Activated gamma-delta T cell (primary cell): Measurements from ENCODE around the gene PCED1B.

Experiments
- DNase-seq: peaks from one replicate; lab custom pipeline; 2025; lab: John Stamatoyannopoulos, UW

Gene PCED1B

DNA sequence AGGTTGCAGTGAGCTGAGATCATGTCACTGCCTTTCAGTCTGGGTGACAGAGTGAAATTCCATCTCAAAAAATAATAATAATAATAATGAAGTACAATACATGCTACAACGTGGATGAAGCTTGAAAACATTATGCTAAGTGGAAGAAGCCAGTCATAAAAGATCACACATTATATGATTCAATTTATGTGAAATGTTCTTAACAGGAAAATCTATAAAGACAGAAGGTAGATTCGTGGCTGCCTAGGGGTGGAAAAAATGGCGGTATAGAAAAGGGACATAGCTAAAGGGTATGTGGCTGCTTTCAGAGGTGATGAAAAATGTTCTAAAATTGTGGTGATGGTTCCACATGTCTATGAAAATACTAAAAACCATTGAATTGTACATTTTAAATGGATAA lies 41.3 kb downstream of the PCED1B start:
- no peak for DNase-seq

- DNase-seq, result no peak
Observed at GRCh38 chr12:47121146-47121545, 41.7 kb downstream of the PCED1B start.

- DNase-seq, result no peak
Observed at GRCh38 chr12:47122602-47123001, 43.2 kb downstream of the PCED1B start.

- DNase-seq, result no peak
Observed at GRCh38 chr12:47123730-47124129, 44.3 kb downstream of the PCED1B start.

- DNase-seq, result no peak
Observed at GRCh38 chr12:47124451-47124850, 45.0 kb downstream of the PCED1B start.

GRCh38 chr12:47126246-47126645 lies 46.8 kb downstream of the PCED1B start:
- DNase-seq, result no peak

- no peak for DNase-seq
Observed at GRCh38 chr12:47131011-47131410, 51.6 kb downstream of the PCED1B start.

- no peak for DNase-seq
Observed at GRCh38 chr12:47134005-47134404, 54.6 kb downstream of the PCED1B start.

DNA sequence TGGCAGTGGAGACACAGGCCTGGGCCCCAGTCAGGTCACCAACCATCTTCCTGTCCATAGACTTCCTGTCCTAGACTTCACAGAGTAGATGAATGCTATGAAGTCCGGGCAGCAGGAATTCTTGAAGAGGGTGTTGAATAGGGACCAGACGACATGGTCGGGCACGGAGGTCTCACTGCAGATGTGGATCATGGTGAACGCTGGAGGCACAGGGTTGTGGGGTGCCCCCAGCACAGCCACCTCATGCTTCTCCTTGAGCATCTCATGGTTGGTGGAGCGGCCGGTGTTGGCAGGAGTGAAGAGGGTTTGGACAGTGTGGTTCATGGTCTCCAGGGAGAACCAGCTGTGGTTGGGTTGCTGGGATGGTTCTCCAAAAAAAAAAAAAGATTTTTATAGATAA lies 56.2 kb downstream of the PCED1B start:
- no peak for DNase-seq

DNA sequence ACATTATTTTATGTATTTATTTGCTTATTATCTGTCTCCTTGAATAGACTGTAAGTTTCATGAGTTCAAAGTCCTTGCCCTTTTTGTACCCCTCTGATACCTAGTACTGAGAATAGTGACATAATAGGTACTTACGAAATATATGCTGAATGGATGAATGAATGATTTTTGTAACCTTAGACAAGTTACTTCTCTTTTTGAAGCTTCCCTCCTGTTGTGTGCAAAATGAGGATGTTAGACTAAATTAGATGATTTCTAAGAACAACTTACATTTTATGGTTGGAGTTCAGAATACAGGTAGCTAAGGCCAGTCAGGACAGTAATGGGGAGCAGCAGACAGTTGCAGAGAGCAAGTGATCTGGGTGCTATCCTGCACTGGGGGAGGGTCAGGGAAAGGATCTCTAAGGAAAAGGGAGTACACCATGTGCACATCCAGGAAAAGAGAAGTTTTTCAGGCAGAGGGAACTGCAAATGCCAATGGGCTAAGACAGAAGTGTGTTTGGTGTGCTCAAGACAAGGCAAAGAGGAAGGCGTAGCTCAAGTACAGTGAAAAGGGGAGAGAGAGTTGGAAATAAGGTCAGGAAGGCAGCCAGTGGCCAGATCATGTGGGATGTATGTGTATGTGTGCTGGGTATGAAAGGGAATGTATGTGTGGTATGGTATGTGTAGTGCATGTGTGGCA lies 59.7 kb downstream of the PCED1B start:
- no peak for DNase-seq

GRCh38 chr12:47141459-47141858 lies 62.0 kb downstream of the PCED1B start:
- no peak for DNase-seq

- DNase-seq, result no peak
Observed at GRCh38 chr12:47144769-47145168, 65.3 kb downstream of the PCED1B start.

DNA sequence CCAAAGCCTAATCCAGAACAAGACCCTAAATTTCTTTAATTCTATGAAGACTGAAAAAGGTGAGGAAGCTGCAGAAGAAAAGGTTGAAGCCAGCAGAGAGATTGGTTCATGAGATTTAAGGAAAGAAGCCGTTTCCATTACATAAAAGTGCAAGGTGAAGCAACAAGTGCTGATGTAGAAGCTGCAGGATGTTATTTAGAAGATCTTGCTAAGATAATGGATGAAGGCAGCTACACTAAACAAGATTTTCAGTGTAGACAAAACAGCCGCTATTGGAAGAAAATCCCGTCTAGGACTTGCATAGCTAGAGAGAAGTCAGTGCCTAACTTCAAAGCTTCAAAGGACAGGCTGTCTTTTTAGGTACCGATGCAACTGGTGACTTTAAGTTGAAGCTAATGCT lies 65.8 kb downstream of the PCED1B start:
- no peak for DNase-seq

DNA sequence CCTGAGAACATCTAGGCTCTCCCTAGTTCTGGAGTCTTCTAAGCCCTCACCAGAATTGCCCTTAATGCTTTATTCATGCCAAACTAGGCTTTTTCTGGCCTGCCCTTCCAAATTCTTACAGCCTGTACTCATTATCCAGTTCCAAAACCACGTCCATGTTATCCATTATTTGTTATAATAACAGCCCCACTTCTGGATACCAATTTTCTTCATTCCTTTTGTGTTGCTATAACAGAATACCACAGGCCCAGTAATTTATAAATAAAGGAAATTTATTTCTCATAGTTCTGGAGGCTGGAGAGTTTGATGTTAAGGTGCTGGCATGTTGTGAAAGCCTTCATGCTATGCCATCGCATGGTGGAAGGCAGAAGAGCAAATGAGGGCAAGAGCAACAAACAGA lies 68.3 kb downstream of the PCED1B start:
- DNase-seq, result no peak

DNA sequence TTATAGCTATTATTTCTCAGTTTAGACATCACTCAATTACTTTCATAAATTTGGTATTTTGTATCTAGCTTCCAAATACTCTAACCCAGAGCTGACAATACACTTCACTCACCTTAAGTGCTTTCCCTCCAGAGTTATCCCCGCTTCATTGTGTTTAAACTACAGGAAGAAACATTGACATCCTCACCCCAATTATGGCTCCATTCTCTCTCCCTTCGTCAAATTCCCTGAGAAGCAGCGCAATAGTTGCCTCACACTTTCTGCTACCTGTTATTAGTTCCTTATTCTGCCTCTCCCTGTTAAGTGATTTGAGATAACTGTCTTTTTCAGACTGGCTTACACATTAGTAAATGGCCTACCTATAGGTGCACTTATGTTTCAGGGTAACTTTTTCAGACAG lies 69.7 kb downstream of the PCED1B start:
- no peak for DNase-seq

- no peak for DNase-seq
Observed at GRCh38 chr12:47152095-47152494, 72.7 kb downstream of the PCED1B start.

GRCh38 chr12:47155457-47156166 lies 76.2 kb downstream of the PCED1B start:
- no peak for DNase-seq

DNA sequence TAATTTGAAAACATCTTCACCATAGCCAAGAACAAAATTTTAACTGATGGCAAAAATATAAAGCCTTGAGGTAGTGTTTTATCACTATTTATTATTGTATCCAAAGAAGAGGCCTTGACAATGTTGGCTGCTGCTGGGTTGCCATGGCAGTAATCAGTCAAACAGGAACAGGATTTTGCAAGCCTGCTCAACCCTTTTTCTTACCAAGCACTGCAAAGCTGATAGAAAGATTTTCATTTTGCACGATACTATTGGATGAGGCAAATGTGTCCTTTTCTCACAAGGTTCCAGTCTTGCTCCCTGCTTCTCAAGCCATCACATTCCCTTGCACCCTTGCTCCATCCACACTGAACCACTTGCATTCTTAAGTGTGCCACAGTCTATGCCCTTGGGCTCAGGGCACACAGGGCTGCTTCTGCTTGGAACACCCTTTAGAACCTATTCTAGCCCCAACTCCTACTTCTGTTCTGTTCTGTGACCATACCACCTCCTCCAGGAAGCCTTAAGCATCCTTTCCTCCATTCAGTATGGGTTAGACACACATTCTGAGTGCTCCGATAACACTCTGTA lies 76.8 kb downstream of the PCED1B start:
- no peak for DNase-seq

GRCh38 chr12:47158792-47159191 lies 79.4 kb downstream of the PCED1B start:
- DNase-seq, result no peak

DNA sequence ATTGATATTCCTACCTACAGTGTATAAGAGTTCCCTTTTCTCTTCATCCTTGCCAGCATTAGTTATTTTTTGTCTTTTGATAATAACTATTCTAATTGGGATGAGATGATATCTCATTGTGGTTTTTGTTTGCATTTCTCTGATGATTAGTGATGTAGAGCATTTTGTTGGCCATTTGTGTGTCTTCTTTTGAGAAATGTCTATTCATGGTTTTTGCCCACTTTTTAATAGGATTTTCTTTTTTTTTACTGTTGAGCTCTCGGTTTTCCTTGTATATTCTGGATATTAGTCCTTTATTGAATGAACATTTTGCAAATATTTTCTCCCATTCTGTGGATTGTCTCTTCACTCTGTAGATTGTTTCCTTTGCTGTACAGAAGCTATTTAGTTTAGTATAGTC lies 79.9 kb downstream of the PCED1B start:
- DNase-seq, result no peak

GRCh38 chr12:47160316-47161244 lies 81.2 kb downstream of the PCED1B start:
- no peak for DNase-seq

GRCh38 chr12:47164116-47164515 lies 84.7 kb downstream of the PCED1B start:
- DNase-seq, result no peak
